Common myeloid progenitor, CD34-positive (primary cell): Measurements from ENCODE around the gene ISL2.

Experiments used
- CTCF ChIA-PET: fragments of 350-600 bp; sonication (Branson Sonifier 250); formaldehyde crosslinking; loops from one replicate; lab custom pipeline; 2021; ENCODE audit warnings: antibody characterized with exemption; lab: Charles Lee
- POLR2A ChIA-PET: fragments of 350-600 bp; sonication (Branson Sonifier 250); formaldehyde crosslinking; loops from one replicate; lab custom pipeline; 2021; ENCODE audit warnings: antibody characterized with exemption; lab: Charles Lee
- DNase-seq, 3 donors: peaks; one replicate each; pipeline versions ENCODE4 v3.0.0 to v3.0.0-alpha.2; 2013
- H3K27ac ChIP-seq, 2 experiments: 1 replicate in 1 of 2; 2 replicates in 1 of 2; pipeline ENCODE4 v1.7.0; 2013; ENCODE audit warnings: inconsistent platforms in 2 of 2, low read length in 2 of 2, mild to moderate bottlenecking in 2 of 2, low read depth in 1 of 2, moderate library complexity in 1 of 2; ENCODE audit not compliant: severe bottlenecking in 2 of 2, insufficient read depth in 1 of 2, poor library complexity in 1 of 2
- H3K27me3 ChIP-seq, 5 experiments: replicated peaks in 2 of 5; 1 replicate in 3 of 5; 2 replicates in 2 of 5; pipeline versions ENCODE4 v1.6.1 to v1.7.0; 2013; ENCODE audit warnings: low read length in 4 of 5, mild to moderate bottlenecking in 2 of 5, moderate library complexity in 2 of 5, inconsistent platforms in 1 of 5; ENCODE audit not compliant: insufficient read depth in 5 of 5, control insufficient read depth in 4 of 5
- H3K36me3 ChIP-seq, 4 experiments: 1 replicate in 2 of 4; 2 replicates in 2 of 4; pipeline versions ENCODE4 v1.6.1 to v1.7.0; 2013; ENCODE audit warnings: low read length in 3 of 4, control low read depth in 1 of 4, mild to moderate bottlenecking in 1 of 4; ENCODE audit not compliant: control insufficient read depth in 4 of 4, insufficient read depth in 4 of 4
- H3K4me1 ChIP-seq, 4 experiments: 1 replicate in 3 of 4; 2 replicates in 1 of 4; pipeline versions ENCODE4 v1.6.1 to v1.7.1; 2013; ENCODE audit warnings: low read length in 3 of 4, mild to moderate bottlenecking in 3 of 4, control low read depth in 1 of 4, inconsistent platforms in 1 of 4, moderate library complexity in 1 of 4; ENCODE audit not compliant: control insufficient read depth in 4 of 4, insufficient read depth in 4 of 4; ENCODE audit errors: control extremely low read depth in 1 of 4
- H3K4me3 ChIP-seq, 7 experiments: 1 replicate in 4 of 7; 2 replicates in 3 of 7; pipeline versions ENCODE4 v1.5.1 to v1.7.0; 2013; ENCODE audit warnings: mild to moderate bottlenecking in 7 of 7, low read length in 6 of 7, moderate library complexity in 6 of 7, inconsistent platforms in 2 of 7, low read depth in 2 of 7, control low read depth in 1 of 7; ENCODE audit not compliant: insufficient read depth in 4 of 7, control insufficient read depth in 1 of 7; ENCODE audit errors: extremely low read depth in 1 of 7
- H3K9me3 ChIP-seq, 5 experiments: 1 replicate in 4 of 5; 2 replicates in 1 of 5; pipeline versions ENCODE4 v1.6.1 to v1.7.1; 2013; ENCODE audit warnings: low read length in 4 of 5, mild to moderate bottlenecking in 2 of 5, inconsistent platforms in 1 of 5, low read depth in 1 of 5, moderate library complexity in 1 of 5; ENCODE audit not compliant: control insufficient read depth in 4 of 5, insufficient read depth in 2 of 5; ENCODE audit errors: control extremely low read depth in 1 of 5
- WGBS: methylation state at CpG from one replicate; pipeline ENCODE4 v1.1.5; 2013; ENCODE audit not compliant: insufficient coverage; 5-methylcytosine and 5-hydroxymethylcytosine counted together

Gene ISL2

DNA sequence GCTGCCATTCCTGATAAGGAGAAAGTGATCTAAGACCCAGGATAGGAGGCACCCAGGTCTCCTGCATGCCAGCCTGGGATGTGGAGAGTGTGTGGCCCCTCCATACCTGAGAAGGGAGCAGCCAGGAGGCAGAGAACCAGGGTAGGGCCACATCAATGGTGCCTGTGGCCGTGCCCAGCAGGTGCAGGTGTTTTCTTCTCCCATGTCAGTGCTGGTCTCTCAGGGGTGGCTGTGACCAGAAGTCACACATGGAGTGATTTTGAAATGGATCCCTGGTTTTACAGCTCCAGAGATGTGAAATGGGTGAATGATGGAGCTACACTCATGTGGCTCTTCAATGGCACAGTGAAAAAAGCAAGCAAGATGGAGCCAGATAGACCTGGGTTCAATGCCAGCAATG, 3.3 kb upstream of the ISL2 start:
- no peak overlapping the region for H3K27ac ChIP-seq
- H3K27me3 ChIP-seq: peaks cover 7 to 69% (median 47%) of the 10 kb centered on the region in 5 experiments
- H3K4me3 ChIP-seq: no peak overlapping the region
- H3K9me3 ChIP-seq: no peaks in the 10 kb centered on the region
- POLR2A ChIA-PET: no interaction called here
- CTCF ChIA-PET: interaction anchor here (1.0 to 9.0 kb wide), 8 partner anchors 10 to 534 kb away, joined by 3 to 55 read pairs (median 4); no protein-coding TSS in a partner anchor
- DNase-seq: no peak
- H3K36me3 ChIP-seq: no peaks in the 10 kb centered on the region
- 100% methylated on average over 1 of the region's 1 CpG for WGBS
- peaks cover 0 to 34% (median 32%) of the 10 kb centered on the region in 4 experiments for H3K4me1 ChIP-seq

DNA sequence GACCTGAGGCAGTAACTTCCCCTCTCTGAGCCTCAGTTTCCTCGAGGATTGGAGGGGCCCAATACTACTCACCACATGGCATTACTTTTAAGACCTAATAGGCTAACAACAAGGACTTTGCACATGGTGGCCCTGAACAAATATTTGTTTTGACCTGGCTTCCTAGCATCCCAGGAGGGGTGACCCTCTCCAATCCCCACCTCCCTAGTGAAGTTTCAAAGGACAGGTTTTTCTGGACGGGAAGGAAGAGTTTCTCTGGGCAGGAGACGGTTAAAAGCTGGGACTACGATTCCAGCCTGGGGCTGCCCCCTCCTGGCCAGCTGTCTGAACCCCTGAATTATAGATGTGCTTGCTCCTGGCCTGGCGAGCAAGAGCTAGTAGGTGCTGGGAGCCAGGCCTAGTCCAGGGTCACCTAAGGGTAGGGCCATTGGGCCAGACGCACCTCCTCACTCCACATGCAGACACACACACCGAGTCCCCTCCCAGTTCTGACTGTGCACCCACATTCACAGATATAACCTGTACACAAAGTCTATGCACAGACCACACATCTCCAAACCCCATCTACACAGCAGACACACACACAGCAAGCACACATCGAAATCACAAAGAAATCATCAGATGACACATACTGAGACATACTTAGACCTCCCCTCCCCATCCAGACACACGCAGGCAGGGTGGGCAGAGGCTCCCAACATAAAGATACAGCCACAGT, 2.7 kb upstream of the ISL2 start:
- peak in 2 of 3 donors; percentile 28 to 38 for DNase-seq
- Histone ChIP-seq H3K36me3 (no peaks in the 10 kb centered on the region), H3K27me3 (peaks cover 9 to 74% (median 52%) of the 10 kb centered on the region in 5 experiments), H3K9me3 (no peaks in the 10 kb centered on the region), H3K4me1 (peaks cover 0 to 38% (median 35%) of the 10 kb centered on the region in 4 experiments), H3K27ac (no peak overlapping the region), H3K4me3 (no peak overlapping the region)
- ChIA-PET CTCF (interaction anchor here (1.0 to 9.0 kb wide), 8 partner anchors 11 to 534 kb away, joined by 3 to 55 read pairs (median 4); no protein-coding TSS in a partner anchor), POLR2A (no interaction called here)
- 48% methylated on average over 8 of the region's 9 CpGs for WGBS

DNA sequence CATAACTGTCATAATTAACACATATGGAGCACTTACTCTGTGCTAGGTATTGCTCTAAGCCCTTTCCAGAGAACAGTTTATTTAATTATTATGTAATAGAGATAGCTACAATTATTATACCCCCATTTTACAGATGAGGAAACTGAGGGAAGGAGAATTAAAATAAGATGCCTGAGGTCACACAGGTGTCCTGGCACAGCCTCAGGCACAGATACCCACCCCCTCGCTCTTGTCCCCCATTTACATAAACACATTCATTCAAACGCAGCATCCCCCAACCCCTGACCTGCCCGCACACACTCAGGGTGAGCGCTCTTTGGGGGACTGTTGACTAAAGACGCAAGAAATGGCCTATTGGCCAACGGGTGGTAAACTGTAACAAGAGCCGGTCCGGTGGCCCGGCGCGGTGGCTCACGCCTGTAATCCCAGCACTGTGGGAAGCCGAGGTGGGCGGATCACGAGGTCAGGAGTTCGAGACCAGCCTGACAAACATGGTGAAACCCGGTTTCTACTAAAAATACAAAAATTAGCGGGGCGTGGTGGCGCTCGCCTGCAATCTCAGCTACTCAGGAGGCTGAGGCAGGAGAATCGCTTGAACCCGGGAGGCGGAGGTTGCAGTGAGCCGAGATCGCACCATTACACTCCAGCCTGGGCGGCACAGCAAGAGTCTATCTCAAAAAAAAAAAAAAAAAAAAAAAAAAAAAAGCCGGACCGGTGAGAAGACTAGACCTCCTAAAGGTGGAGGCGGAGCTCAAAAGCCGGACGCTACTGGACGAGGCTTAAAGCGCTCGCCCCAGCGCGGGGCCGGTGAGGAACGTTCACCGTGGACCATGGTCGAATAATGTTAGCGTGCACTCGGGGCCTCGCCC, 1.9 kb upstream of the ISL2 start:
- POLR2A ChIA-PET: no interaction called here
- H3K27me3 ChIP-seq: peaks cover 10 to 78% (median 58%) of the 10 kb centered on the region in 5 experiments
- H3K36me3 ChIP-seq: no peaks in the 10 kb centered on the region
- peaks cover 0 to 42% (median 39%) of the 10 kb centered on the region in 4 experiments for H3K4me1 ChIP-seq
- CTCF ChIA-PET: interaction anchor here (1.0 to 9.0 kb wide), 7 partner anchors 11 to 147 kb away, joined by 3 to 55 read pairs (median 4); no protein-coding TSS in a partner anchor
- 26% methylated on average over 39 of the region's 44 CpGs for WGBS
- H3K4me3 ChIP-seq: peak overlapping the region in 2 of 7 experiments; percentile 17 to 47
- H3K9me3 ChIP-seq: no peaks in the 10 kb centered on the region
- no peak for DNase-seq
- H3K27ac ChIP-seq: no peak overlapping the region

DNA sequence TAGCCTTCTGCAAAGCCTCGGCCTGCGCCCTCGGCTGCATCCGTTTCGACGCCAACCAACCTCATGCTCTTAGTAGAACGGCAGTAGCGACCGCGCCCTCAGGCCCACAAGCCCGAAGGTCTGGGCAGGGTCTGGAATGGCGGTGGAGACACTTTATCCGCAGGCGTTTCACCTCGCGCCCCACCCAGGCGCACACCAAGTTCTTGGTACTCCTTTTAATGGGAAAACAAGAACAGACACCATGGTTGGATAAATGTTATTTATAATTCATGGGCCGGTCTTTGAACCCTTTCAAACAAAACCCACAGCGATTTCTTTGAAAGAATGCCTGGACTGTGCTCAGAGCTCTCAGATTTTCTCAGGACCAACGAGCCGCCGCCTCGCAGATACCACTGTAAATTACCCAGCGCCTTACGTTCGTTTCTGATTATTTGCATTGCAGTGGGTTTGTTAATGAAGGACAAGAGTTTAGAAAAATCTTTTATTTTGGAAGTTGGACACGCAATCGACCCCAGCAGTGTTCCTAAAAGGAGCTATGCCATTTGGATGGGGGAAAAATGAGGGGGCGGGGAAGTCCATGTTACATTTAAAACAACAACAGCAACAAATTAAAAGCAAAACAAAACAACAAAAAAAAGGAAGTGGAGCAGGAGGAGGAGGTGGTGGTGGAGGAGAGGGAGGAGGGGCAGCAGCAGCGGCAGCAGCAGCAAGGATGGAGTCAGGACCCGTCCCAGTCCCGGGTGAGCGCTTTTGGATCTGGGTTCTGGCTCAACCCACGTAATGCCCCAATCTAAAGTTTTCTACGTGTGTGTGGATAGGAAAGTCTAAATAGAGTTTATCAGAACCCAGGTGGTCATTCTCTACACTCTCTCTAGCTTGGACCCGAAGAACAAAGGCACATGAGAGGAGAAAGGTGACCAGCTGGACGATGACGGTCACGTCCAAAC, 993 bp upstream of the ISL2 start:
- H3K27ac ChIP-seq: no peak overlapping the region
- 6% methylated on average over 20 of the region's 39 CpGs for WGBS
- H3K4me1 ChIP-seq: peaks cover 0 to 51% (median 48%) of the 10 kb centered on the region in 4 experiments
- POLR2A ChIA-PET: no interaction called here
- peak in 2 of 3 donors; percentile 69 to 71 for DNase-seq
- H3K36me3 ChIP-seq: no peaks in the 10 kb centered on the region
- peak overlapping the region in 4 of 7 experiments; percentile 20 to 47 (median 36) for H3K4me3 ChIP-seq
- no peaks in the 10 kb centered on the region for H3K9me3 ChIP-seq
- peaks cover 10 to 80% (median 62%) of the 10 kb centered on the region in 5 experiments for H3K27me3 ChIP-seq
- CTCF ChIA-PET: interaction anchor here (0.6 to 9.0 kb wide), 4 partner anchors 10 to 100 kb away, joined by 3 to 55 read pairs (median 16); no protein-coding TSS in a partner anchor

DNA sequence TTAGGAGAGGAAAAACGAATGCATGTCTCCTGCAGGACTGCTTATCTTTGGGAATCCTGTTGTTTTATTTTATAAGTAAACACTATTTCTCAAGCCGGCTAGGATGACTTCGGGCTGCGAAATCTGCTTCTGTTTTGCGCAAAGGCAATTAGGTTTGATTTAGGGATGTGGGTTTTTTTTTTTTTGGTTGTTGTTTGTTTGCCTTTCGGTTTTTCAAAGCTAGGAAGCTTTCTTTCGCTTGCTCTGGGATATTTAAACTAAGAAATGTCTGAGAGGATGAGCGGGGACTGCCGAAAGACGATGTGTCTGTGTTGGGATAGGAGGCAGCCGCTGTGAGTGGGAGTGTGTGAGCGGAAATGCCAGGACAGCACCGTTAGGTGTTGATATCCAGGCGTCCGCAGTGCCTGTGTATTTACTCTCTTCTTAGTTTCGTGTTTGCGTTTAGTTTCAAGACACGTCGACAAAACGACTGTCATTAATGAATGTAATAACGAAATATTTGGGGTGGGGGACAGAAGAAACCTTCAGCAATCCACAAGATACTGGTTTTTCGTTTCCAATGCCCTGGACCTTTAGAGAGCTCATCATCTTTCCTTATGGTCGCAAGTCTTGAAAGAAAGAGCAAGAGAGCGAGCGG, 604 bp downstream of the ISL2 start:
- POLR2A ChIA-PET: no interaction called here
- no peaks in the 10 kb centered on the region for H3K9me3 ChIP-seq
- DNase-seq: peak in 2 of 3 donors; percentile 28 to 40
- CTCF ChIA-PET: no interaction called here
- H3K36me3 ChIP-seq: no peaks in the 10 kb centered on the region
- 4% methylated on average over 21 of the region's 25 CpGs for WGBS
- peak overlapping the region in 1 of 2 experiments; percentile 54 for H3K27ac ChIP-seq
- H3K27me3 ChIP-seq: peaks cover 10 to 96% (median 70%) of the 10 kb centered on the region in 5 experiments
- peaks cover 0 to 67% (median 62%) of the 10 kb centered on the region in 4 experiments for H3K4me1 ChIP-seq
- peak overlapping the region in 3 of 7 experiments; percentile 20 to 47 (median 34) for H3K4me3 ChIP-seq
